Measurements from ENCODE around the gene MARK2.

Gene MARK2

DNA sequence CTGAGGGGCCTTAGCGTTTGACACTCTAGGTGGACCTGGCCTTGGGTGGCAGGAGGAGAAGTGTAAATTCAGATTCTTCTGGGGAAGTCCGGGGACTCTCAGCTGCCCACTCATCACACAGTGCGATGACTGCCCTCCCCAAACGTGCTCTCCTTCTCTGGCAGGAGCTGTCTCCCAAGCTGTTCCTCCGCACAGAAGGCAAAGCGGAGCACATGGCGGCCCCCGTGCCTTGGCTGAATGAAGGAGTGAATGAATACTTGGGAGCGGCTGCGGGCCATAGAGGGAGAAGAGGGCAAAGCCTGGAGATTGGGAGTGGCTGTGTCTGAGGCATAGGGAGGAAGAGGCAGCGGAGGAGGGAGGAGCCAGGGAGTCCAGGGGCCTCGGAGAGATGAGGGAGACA is 93.0 kb downstream of the MARK2 start:
- DNase-seq: no peak

DNA sequence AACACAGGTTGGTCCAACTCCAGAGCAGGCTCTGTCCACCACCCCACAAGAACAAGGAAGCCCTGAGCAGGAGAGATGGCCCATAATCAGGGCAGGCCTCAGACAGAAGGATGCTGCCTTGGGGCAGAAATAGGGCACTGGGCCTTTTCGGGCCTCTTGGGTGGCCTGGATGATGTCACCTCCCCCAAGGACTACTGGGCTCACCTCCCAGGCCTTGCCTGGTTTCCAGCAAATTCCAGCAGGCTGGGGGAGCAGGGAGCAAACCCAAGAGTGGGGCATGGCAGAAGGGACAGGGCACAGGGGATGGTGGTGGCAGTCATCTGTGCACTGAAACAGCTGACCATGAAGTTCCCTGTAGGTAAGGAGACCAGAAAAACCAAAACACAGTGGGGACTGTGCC is 94.5 kb downstream of the MARK2 start:
- DNase-seq: peak; percentile 50

- no peak for DNase-seq
Observed at GRCh38 chr11:63937713-63938478, 99.0 kb downstream of the MARK2 start.

DNA sequence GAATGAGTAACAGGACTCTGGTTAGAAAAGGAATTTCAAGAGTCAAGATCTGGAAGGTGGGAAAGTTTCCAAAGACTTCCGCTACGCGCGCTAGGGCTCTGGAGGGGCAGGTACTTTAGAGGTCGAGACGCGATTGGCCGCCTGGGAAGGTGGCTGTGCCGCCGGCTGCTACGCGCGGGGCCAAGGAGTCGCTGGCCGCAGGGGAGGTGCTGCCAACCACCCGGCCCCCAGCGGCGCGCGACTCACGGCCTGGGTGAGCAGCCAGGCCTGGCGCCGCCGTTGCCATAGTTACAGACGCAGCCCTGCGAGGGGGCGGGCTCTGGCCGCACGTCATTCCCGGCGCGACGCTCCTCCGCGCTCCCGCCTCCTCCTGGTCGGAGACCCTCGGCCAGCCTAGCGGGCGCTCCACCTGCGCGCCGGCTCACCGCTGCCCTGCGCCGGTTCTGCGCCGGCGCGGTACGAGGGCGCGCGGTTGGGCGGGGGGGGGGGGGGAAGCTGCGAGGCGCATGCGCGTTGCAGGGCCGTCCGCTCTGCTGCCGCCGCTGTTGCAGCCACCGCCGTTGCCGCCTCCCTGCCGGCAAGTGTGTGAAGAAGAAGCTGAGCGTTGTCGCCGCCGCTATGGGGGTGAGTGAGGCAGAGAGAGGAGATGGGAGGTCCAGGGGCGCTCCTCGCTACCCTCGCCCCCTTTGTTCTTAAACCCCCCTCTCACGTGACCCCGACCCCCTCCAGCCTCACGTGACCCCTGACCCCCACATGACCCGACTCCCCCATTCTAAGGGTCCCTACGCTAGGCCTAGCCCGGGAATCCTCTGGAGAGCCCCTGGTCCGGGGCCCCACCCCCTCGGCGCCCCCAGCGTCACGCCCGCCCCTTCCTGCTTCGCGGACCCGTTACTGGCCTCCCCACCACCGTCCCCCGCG is 99.8 kb downstream of the MARK2 start, which contains the start of gene NAA40:
NAA40 (plus strand) TSS at position 524 of the 918 bp plus-strand sequence; CDS start at position 619, 95 bp downstream.
- DNase-seq: peak; percentile 95

- DNase-seq: no peak
Observed at GRCh38 chr11:63939397-63939891, 100.5 kb downstream of the MARK2 start.

- DNase-seq: no peak
Observed at GRCh38 chr11:63940786-63941185, 101.9 kb downstream of the MARK2 start.

GRCh38 chr11:63941901-63942300 is 103.0 kb downstream of the MARK2 start:
- no peak for DNase-seq

GRCh38 chr11:63942803-63943202 is 103.9 kb downstream of the MARK2 start:
- no peak for DNase-seq

DNA sequence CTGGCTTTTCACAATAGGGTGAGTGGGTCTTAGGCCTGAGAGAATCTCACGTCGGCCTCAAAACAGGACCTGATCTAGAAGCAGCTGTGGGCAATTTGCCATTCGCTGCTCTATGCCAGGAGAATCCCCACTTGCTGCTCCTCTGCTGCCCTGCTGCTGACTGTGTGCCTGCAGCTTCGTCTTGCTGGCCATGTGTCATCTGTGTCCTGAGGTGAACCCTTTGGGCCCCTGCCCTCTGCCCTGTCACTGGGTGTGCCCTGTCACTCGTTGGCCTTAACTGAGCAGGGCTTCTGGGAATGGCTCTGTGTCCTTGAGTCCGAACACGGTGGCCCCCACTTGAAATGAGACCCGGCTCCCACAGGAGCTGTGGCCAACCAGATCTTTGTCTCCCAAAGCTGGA is 106.1 kb downstream of the MARK2 start:
- DNase-seq: peak; percentile 12

- peak; percentile 79 for DNase-seq
Observed at GRCh38 chr11:63945477-63946163, 106.7 kb downstream of the MARK2 start.

- DNase-seq: no peak
Observed at GRCh38 chr11:63951779-63952536, 113.0 kb downstream of the MARK2 start.

- DNase-seq: no peak
Observed at GRCh38 chr11:63952570-63952969, 113.7 kb downstream of the MARK2 start.

GRCh38 chr11:63958008-63958407 is 119.1 kb downstream of the MARK2 start:
- DNase-seq: no peak

All from fibroblast of skin of scalp (primary cell).